Measurements from ENCODE around the gene OTUB1. TPM values are rescaled to one million over a fixed set of nuclear protein-coding genes. Genes with fewer than 3 reads are reported as not detected.

Gene OTUB1
- total RNA-seq, 1 donor from 2014 or later = 124 TPM

DNA sequence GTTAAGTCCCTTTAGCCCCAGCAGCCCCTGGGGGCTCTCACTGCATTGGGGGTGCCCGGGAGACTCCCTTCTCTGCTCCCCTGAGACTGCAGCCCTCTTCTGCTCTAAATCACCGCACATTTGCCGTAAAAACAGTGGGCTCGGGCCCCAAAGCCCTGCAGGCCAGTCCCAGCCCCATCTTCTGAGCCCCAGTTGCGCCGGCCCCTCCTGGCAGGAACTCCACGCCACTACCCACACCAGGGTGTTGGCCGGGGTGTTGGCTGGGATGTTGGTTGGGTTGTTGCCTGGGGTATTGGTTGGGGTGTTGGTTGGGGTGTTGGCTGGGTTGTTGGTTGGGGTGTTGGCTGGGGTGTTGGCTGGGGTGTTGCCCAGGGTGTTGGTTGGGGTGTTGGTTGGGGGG, 23.5 kb downstream of the OTUB1 start:
- no peak overlapping the region for H3K27ac Mint-ChIP-seq
- H3K4me1 Mint-ChIP-seq (ENCODE audit: low read depth) = peaks cover 28% of the 10 kb centered on the region
- H3K27me3 Mint-ChIP-seq = peaks cover 25% of the 10 kb centered on the region
- H3K36me3 Mint-ChIP-seq (ENCODE audit: insufficient read depth) = no peaks in the 10 kb centered on the region
- no peak overlapping the region for H3K4me3 Mint-ChIP-seq (ENCODE audit: low read depth)
- no peaks in the 10 kb centered on the region for H3K9me3 Mint-ChIP-seq (ENCODE audit: low read depth)
- no peak for DNase-seq (ENCODE audit: low spot score, unreplicated experiment)
- TF ChIP-seq, protein P1, sequence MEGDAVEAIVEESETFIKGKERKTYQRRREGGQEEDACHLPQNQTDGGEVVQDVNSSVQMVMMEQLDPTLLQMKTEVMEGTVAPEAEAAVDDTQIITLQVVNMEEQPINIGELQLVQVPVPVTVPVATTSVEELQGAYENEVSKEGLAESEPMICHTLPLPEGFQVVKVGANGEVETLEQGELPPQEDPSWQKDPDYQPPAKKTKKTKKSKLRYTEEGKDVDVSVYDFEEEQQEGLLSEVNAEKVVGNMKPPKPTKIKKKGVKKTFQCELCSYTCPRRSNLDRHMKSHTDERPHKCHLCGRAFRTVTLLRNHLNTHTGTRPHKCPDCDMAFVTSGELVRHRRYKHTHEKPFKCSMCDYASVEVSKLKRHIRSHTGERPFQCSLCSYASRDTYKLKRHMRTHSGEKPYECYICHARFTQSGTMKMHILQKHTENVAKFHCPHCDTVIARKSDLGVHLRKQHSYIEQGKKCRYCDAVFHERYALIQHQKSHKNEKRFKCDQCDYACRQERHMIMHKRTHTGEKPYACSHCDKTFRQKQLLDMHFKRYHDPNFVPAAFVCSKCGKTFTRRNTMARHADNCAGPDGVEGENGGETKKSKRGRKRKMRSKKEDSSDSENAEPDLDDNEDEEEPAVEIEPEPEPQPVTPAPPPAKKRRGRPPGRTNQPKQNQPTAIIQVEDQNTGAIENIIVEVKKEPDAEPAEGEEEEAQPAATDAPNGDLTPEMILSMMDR (IDR thresholded peaks at IDR 0.05; ENCODE audit: unreplicated experiment) = no peak

DNA sequence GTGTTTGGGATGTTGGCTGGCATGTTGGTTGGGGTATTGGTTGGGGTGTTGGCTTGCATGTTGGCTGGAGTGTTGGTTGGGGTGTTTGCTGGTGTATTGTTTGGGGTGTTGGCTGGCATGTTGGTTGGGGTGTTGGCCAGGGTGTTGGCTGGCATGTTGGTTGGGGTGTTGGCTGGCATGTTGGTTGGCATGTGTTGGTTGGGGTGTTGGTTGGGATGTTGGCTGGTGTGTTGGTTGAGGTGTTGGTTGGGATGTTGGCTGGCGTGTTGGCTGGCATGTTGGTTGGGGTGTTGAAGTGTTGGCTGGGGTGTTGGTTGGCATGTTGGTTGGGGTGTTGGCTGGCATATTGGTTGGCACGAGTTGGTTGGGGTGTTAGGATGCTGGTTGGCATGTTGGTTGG, 24.5 kb downstream of the OTUB1 start:
- TF ChIP-seq, protein P1 (IDR thresholded peaks at IDR 0.05; ENCODE audit: unreplicated experiment) = no peak
- peaks cover 31% of the 10 kb centered on the region for H3K4me1 Mint-ChIP-seq (ENCODE audit: low read depth)
- no peak overlapping the region for H3K4me3 Mint-ChIP-seq (ENCODE audit: low read depth)
- H3K27me3 Mint-ChIP-seq = peaks cover 26% of the 10 kb centered on the region
- H3K36me3 Mint-ChIP-seq (ENCODE audit: insufficient read depth) = no peaks in the 10 kb centered on the region
- H3K27ac Mint-ChIP-seq = no peak overlapping the region
- no peak for DNase-seq (ENCODE audit: low spot score, unreplicated experiment)
- H3K9me3 Mint-ChIP-seq (ENCODE audit: low read depth) = no peaks in the 10 kb centered on the region

DNA sequence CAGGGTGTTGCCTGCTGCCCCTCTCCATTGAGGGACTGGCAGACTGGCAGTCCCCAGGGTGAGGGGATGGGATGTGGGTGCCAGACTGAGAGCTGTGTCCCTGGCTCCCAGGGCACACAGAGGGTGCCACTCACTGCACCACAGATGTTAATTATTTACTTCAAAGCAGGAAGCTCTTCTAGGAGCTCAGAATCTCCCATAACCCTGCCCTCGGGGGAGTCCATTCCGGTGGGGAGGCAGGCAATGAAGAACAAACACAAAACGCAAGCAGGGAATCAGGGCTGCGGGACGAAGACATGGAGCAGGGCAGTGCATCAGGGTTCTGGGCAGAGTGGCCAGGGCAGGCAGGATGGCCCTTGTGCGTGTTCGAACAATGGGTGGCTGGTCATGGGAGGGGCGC, 25.1 kb downstream of the OTUB1 start:
- TF ChIP-seq, protein P1 (IDR thresholded peaks at IDR 0.05; ENCODE audit: unreplicated experiment) = no peak
- DNase-seq (ENCODE audit: low spot score, unreplicated experiment) = no peak
- Mint-ChIP-seq H3K36me3 (ENCODE audit: insufficient read depth) (no peaks in the 10 kb centered on the region), H3K4me1 (ENCODE audit: low read depth) (peaks cover 31% of the 10 kb centered on the region), H3K27ac (no peak overlapping the region), H3K9me3 (ENCODE audit: low read depth) (no peaks in the 10 kb centered on the region), H3K4me3 (ENCODE audit: low read depth) (no peak overlapping the region), H3K27me3 (peaks cover 22% of the 10 kb centered on the region)

DNA sequence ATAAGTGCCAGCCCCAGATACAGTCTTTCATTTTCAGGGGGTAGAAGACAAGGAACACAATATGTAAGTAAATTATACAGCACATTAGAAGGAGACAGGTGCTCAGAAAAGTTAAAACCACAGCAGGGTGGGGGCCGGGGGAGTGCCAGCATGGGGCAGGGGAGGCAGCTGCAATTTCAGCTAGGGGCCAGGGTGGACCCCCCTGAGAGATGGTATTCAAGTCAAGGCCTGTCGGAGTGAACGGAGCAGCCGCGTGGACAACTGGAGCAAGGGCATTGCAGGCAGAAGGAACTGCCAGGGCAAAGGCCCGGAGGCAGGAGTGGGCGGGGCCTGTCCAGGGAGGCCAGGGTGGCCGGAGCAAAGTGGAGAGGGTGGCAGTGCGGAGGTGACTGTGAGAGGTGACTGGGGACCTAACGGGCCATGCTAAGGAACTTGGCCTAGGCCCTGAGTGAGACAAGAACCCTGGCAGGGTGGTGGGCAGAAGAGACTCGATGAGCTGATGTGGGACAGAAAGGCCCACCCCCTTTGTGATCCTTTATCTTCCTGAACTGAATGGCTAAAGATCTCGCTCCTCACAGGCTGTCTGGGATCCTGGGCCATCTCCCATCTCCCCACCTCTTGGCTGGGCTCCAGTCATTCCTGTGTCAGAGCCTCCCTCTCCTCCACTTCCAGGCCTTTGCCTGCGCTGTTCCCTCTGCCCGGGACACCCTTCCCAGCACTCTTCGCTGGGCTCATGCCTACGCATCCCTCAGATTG, 27.1 kb downstream of the OTUB1 start:
- H3K27ac Mint-ChIP-seq = no peak overlapping the region
- no peak for DNase-seq (ENCODE audit: low spot score, unreplicated experiment)
- no peaks in the 10 kb centered on the region for H3K36me3 Mint-ChIP-seq (ENCODE audit: insufficient read depth)
- TF ChIP-seq, protein P1 (IDR thresholded peaks at IDR 0.05; ENCODE audit: unreplicated experiment) = no peak
- peaks cover 20% of the 10 kb centered on the region for H3K4me1 Mint-ChIP-seq (ENCODE audit: low read depth)
- no peaks in the 10 kb centered on the region for H3K9me3 Mint-ChIP-seq (ENCODE audit: low read depth)
- H3K4me3 Mint-ChIP-seq (ENCODE audit: low read depth) = no peak overlapping the region
- H3K27me3 Mint-ChIP-seq = peaks cover 19% of the 10 kb centered on the region

DNA sequence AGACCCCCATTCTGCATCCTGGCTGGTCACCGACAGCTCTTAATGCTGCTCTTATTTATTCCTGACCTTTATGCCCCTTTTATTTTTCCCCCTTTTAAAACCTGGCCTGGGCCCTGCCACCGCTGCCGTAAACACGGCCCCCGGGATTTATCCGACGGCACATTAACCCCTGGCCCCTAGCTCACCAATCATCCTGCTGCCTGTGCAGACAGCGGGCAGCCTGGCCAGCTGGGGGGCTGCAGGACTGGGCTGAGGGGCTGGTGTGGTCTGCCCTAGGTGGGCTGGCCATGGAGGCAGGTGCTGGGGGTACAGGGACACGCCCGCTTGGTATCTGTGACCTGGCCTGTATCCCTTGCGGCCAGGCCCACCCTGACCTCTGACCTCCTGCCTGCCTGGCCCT, 28.1 kb downstream of the OTUB1 start:
- no peak for DNase-seq (ENCODE audit: low spot score, unreplicated experiment)
- Mint-ChIP-seq H3K4me3 (ENCODE audit: low read depth) (no peak overlapping the region), H3K9me3 (ENCODE audit: low read depth) (no peaks in the 10 kb centered on the region), H3K27ac (no peak overlapping the region), H3K27me3 (peaks cover 19% of the 10 kb centered on the region), H3K4me1 (ENCODE audit: low read depth) (peaks cover 13% of the 10 kb centered on the region), H3K36me3 (ENCODE audit: insufficient read depth) (no peaks in the 10 kb centered on the region)
- TF ChIP-seq, protein P1 (IDR thresholded peaks at IDR 0.05; ENCODE audit: unreplicated experiment) = no peak

Data from progenitor cell of endocrine pancreas (in vitro differentiated cells).